NCI-H2196 (cell line): ENCODE data around the gene POLE3.
"Not testable (repeated sequence)": the region's sequence is repeated elsewhere in the genome, so short reads cannot be mapped to it uniquely, and the experiment has no call there.

ENCODE experiments used
- DNase-seq: peaks from one replicate; lab custom pipeline; 2025; ENCODE audit not compliant: unreplicated experiment; lab: John Stamatoyannopoulos, UW

POLE3 gene

GRCh38 chr9:113410207-113410864, at the start of gene POLE3, which contains the start of gene C9orf43:
Gene POLE3 (minus strand): TSS chr9:113410675. CDS start chr9:113410293, 382 bp downstream.
Gene C9orf43 (plus strand): TSS chr9:113410747. CDS start chr9:113413494, 2,747 bp downstream.
- peak; percentile 97 for DNase-seq

- DNase-seq: no peak
Observed at GRCh38 chr9:113456235-113456634, 45.8 kb upstream of the POLE3 start.

- peak; percentile 27 for DNase-seq
Observed at GRCh38 chr9:113454914-113455761, 44.7 kb upstream of the POLE3 start.

- DNase-seq: no peak
Observed at GRCh38 chr9:113452113-113452605, 41.7 kb upstream of the POLE3 start.

GRCh38 chr9:113449376-113449775, 38.9 kb upstream of the POLE3 start:
- no peak for DNase-seq

- peak; percentile 69 for DNase-seq
Observed at GRCh38 chr9:113446323-113446740, 35.9 kb upstream of the POLE3 start.

GRCh38 chr9:113444736-113445135, 34.3 kb upstream of the POLE3 start:
- no peak for DNase-seq

- DNase-seq: not testable (repeated sequence)
Observed at GRCh38 chr9:113437716-113438115, 27.2 kb upstream of the POLE3 start.

- DNase-seq: no peak
Observed at GRCh38 chr9:113436728-113437515, 26.4 kb upstream of the POLE3 start.

- no peak for DNase-seq
Observed at GRCh38 chr9:113431191-113431590, 20.7 kb upstream of the POLE3 start.

GRCh38 chr9:113428062-113428615, 17.7 kb upstream of the POLE3 start:
- no peak for DNase-seq

GRCh38 chr9:113427629-113428028, 17.2 kb upstream of the POLE3 start:
- no peak for DNase-seq

- DNase-seq: no peak
Observed at GRCh38 chr9:113426701-113427100, 16.2 kb upstream of the POLE3 start.

- DNase-seq: no peak
Observed at GRCh38 chr9:113425072-113425471, 14.6 kb upstream of the POLE3 start.

GRCh38 chr9:113421726-113422125, 11.3 kb upstream of the POLE3 start:
- no peak for DNase-seq

GRCh38 chr9:113417370-113417769, 6.9 kb upstream of the POLE3 start:
- no peak for DNase-seq

- no peak for DNase-seq
Observed at GRCh38 chr9:113416149-113416721, 5.8 kb upstream of the POLE3 start.

GRCh38 chr9:113409883-113410206, 630 bp downstream of the POLE3 start:
- no peak for DNase-seq

GRCh38 chr9:113409481-113409880, 994 bp downstream of the POLE3 start:
- DNase-seq: no peak

- DNase-seq: peak; percentile 67
Observed at GRCh38 chr9:113406873-113407511, 3.5 kb downstream of the POLE3 start.
